Measurements from ENCODE around the gene KRTCAP2. TPM values are rescaled to one million over a fixed set of nuclear protein-coding genes. Genes with fewer than 3 reads are reported as not detected.

KRTCAP2 gene
- total RNA-seq, 1 donor from 2014 or later, result 128 TPM

DNA sequence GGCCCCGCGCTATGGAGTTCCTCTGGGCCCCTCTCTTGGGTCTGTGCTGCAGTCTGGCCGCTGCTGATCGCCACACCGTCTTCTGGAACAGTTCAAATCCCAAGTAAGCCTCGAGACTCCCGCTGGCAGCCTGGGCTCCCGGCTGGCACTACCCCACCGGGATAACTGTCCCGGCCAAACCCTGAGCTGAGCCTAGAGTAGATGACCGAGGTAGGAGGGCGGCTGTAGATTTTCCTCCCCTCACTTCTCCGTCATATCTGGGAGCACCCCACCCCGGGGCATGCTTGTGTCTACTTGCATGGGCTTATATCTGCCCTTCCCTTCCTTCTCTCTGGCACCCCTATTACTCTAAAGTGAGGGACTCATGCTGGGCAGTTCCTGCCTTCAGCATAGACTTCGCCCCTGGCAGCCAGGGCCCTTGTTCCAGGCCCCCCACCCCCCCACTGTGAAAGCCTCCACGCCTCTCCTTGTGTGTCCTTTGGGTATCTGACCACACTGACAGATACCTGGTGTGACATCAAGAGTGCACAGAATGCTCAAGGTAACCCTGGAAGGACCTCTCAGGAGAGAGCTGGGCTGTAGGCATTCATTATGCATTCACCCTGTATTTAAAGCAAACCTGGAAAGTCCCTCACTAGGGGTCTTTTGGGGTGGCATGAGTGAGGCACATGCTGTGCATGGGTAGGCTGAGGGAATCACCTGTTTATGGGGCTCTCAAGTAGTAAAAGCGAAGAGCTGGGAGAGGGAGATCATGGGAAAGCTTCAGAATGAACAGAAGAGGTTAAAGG is 44.9 kb downstream of the KRTCAP2 start:
- ATAC-seq (ENCODE audit: low read depth) (no peak), DNase-seq (no peak)
- Mint-ChIP-seq H3K36me3 (ENCODE audit: low read depth) (no peaks in the 10 kb centered on the region), H3K4me3 (peak overlapping the region; percentile 68), H3K9me3 (no peaks in the 10 kb centered on the region), H3K4me1 (peaks cover 30% of the 10 kb centered on the region), H3K27me3 (peaks cover 41% of the 10 kb centered on the region), H3K27ac (no peak overlapping the region)
- CTCF ChIA-PET, result interaction anchor here (1.4 to 1.6 kb wide), 3 partner anchors 33 to 45 kb away, joined by 4 read pairs; partner anchors contain the start of gene KRTCAP2
- no peak for TF ChIP-seq CTCF (IDR thresholded peaks at IDR 0.05)
- intact Hi-C loops (cut with micrococcal nuclease), result loop anchor here (1.0 to 5.0 kb wide), 2 partner anchors 7 to 36 kb away; partner anchors contain the start of gene SLC50A1
- POLR2A ChIA-PET, result interaction anchor here (0.6 to 1.8 kb wide), 6 partner anchors 15 to 245 kb away, joined by 3 to 7 read pairs (median 4); partner anchors contain the start of gene KRTCAP2

GRCh38 chr1:155127105-155127966 is 45.8 kb downstream of the KRTCAP2 start, which contains the start of gene EFNA1:
Gene EFNA1, plus strand, starts transcription at chr1:155127876. Its CDS starts 102 bp downstream, at chr1:155127978.
- POLR2A ChIA-PET, result interaction anchor here (0.5 to 1.0 kb wide), 3 partner anchors 31 to 245 kb away, joined by 4 to 6 read pairs (median 5); partner anchors contain the start of gene KRTCAP2
- Mint-ChIP-seq H3K9me3 (no peaks in the 10 kb centered on the region), H3K27ac (no peak within 1 kb of the TSS), H3K4me3 (peak within 1 kb of the TSS; percentile 79), H3K4me1 (peaks cover 30% of the 10 kb centered on the region), H3K27me3 (peaks cover 42% of the 10 kb centered on the region), H3K36me3 (ENCODE audit: low read depth) (no peaks in the 10 kb centered on the region)
- no peak for TF ChIP-seq CTCF (IDR thresholded peaks at IDR 0.05)
- peak; percentile 71 for ATAC-seq (ENCODE audit: low read depth)
- CTCF ChIA-PET, result interaction anchor here (1.4 to 1.5 kb wide), 2 partner anchors 36 to 46 kb away, joined by 4 read pairs; partner anchors contain the start of gene KRTCAP2
- intact Hi-C loops (cut with micrococcal nuclease), result loop anchor here (1.0 to 5.0 kb wide), 2 partner anchors 8 to 35 kb away; partner anchors contain the start of gene SLC50A1
- peak; percentile 42 for DNase-seq

DNA sequence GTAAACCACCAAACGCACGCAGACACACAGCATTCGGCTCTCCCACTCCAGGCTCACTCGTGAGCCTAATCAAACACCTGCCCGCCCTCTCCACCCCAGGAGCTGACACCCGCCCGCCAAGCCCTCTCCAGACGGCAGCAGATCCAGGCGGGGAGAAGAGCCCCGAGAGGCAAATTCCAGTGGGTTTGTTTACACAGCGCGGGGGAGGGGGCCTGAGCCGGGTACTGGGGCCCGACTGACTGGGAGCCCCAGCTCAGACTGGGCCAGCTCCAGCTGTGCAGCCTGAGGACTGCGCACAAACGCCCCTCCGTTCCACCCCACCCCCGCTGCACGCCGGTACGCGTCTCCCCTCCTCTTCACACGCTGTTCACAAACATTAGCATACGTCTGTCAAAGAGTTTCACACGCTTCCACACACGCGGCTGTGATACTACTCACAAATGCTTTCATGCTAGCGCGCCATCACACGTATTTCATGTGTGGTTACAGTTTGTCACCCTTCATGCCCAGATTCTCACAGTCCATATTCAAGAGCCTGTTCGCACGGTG is 46.5 kb downstream of the KRTCAP2 start:
- DNase-seq, result no peak
- POLR2A ChIA-PET, result interaction anchor here (2.1 kb wide), 1 partner anchor 41 kb away, joined by 6 read pairs; no protein-coding TSS in a partner anchor
- Mint-ChIP-seq H3K4me3 (peak overlapping the region; percentile 79), H3K9me3 (no peaks in the 10 kb centered on the region), H3K27me3 (peaks cover 43% of the 10 kb centered on the region), H3K27ac (no peak overlapping the region), H3K4me1 (peaks cover 30% of the 10 kb centered on the region), H3K36me3 (ENCODE audit: low read depth) (no peaks in the 10 kb centered on the region)
- ATAC-seq (ENCODE audit: low read depth), result peak; percentile 52
- no peak for TF ChIP-seq CTCF (IDR thresholded peaks at IDR 0.05)
- CTCF ChIA-PET, result interaction anchor here (1.4 kb wide), 1 partner anchor 46 kb away, joined by 4 read pairs; the partner anchor contains the start of gene KRTCAP2
- intact Hi-C loops (cut with micrococcal nuclease), result loop anchor here (1.0 to 5.0 kb wide), 2 partner anchors 9 to 34 kb away; partner anchors contain the start of gene SLC50A1

- Mint-ChIP-seq H3K27ac (no peak overlapping the region), H3K4me1 (peaks cover 30% of the 10 kb centered on the region), H3K27me3 (peaks cover 43% of the 10 kb centered on the region), H3K36me3 (ENCODE audit: low read depth) (no peaks in the 10 kb centered on the region), H3K4me3 (no peak overlapping the region), H3K9me3 (no peaks in the 10 kb centered on the region)
- POLR2A ChIA-PET, result interaction anchor here (2.1 kb wide), 1 partner anchor 41 kb away, joined by 6 read pairs; no protein-coding TSS in a partner anchor
- CTCF ChIA-PET, result interaction anchor here (1.2 kb wide), 1 partner anchor 47 kb away, joined by 4 read pairs; the partner anchor contains the start of gene KRTCAP2
- no peak for ATAC-seq (ENCODE audit: low read depth)
- DNase-seq, result no peak
- intact Hi-C loops (cut with micrococcal nuclease), result loop anchor here (5.0 kb wide), 1 partner anchor 34 kb away; no protein-coding TSS in a partner anchor
- TF ChIP-seq CTCF (IDR thresholded peaks at IDR 0.05), result no peak
Observed at GRCh38 chr1:155125946-155126555, 47.1 kb downstream of the KRTCAP2 start.
